OCI-LY7 (cell line): ENCODE data around the gene BAX.

Experiments
- CTCF ChIP-seq: fragments of 200-600 bp; sonication (generic); conservative IDR thresholded peaks from 2 replicates; pipeline ENCODE4 v1.5.1; 2014; ENCODE audit warnings: mild to moderate bottlenecking, antibody characterized with exemption, low read length, moderate library complexity, mixed read lengths
- EZH2phosphoT487 ChIP-seq: fragments of 200-600 bp; sonication (generic); IDR thresholded peaks from 2 replicates; pipeline ENCODE4 v1.6.1; 2018; ENCODE audit warnings: low read depth, borderline replicate concordance, mild to moderate bottlenecking, mixed run types, antibody characterized with exemption, low read length, moderate library complexity, mixed read lengths

- TF ChIP-seq CTCF (no peak), EZH2phosphoT487 (no peak)
These were observed 758 bp downstream of the BAX start for GRCh38 chr19:48955308-48955958.
